ENCODE data around the gene VAMP5. TPM values are rescaled to one million over a fixed set of nuclear protein-coding genes. Genes with fewer than 3 reads are reported as not detected.

The VAMP5 gene
- total RNA-seq, 1 donor from 2014 or later = 296 TPM

DNA sequence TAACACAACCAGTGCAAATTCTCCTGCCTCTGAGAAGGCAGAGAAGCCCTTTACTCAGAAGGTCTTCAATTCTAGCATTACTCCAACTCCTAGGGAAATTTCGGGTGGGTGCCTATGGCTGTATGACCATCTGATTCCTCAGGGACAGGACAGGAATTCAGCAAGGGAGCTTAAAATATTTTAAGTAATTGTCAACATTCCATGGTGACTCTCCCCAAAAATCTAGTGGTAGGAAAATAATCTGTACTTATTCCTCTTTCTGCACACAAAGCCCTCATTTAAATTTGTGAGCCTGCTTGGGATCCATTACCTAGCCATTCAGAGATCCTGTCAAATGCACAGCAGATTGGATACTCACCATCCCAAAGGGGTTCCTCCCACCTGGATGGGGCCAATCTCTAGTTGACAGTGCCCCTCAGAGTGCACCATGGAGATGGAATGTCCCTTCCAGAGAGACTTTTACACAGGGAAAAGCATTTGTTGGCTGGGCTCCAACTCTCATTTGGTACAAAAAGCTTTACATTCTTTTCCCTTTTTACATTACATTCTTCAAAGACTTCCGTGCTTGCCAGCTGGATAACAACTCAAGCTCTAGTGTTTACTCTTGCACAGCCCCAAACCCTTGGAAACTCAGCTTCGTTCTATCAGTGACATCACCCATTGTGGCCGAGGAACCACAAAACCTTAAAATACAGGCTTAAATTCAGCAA is 21.3 kb downstream of the VAMP5 start:
- H3K4me3 Mint-ChIP-seq (ENCODE audit: unreplicated experiment) = peak overlapping the region; percentile 22
- H3K4me1 Mint-ChIP-seq (ENCODE audit: unreplicated experiment) = peaks cover 30% of the 10 kb centered on the region
- TF ChIP-seq, protein P1, sequence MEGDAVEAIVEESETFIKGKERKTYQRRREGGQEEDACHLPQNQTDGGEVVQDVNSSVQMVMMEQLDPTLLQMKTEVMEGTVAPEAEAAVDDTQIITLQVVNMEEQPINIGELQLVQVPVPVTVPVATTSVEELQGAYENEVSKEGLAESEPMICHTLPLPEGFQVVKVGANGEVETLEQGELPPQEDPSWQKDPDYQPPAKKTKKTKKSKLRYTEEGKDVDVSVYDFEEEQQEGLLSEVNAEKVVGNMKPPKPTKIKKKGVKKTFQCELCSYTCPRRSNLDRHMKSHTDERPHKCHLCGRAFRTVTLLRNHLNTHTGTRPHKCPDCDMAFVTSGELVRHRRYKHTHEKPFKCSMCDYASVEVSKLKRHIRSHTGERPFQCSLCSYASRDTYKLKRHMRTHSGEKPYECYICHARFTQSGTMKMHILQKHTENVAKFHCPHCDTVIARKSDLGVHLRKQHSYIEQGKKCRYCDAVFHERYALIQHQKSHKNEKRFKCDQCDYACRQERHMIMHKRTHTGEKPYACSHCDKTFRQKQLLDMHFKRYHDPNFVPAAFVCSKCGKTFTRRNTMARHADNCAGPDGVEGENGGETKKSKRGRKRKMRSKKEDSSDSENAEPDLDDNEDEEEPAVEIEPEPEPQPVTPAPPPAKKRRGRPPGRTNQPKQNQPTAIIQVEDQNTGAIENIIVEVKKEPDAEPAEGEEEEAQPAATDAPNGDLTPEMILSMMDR (IDR thresholded peaks at IDR 0.05; ENCODE audit: unreplicated experiment) = no peak
- H3K27me3 Mint-ChIP-seq (ENCODE audit: unreplicated experiment) = peaks cover 12% of the 10 kb centered on the region
- no peak overlapping the region for H3K27ac Mint-ChIP-seq (ENCODE audit: unreplicated experiment)
- no peaks in the 10 kb centered on the region for H3K9me3 Mint-ChIP-seq (ENCODE audit: unreplicated experiment)
- DNase-seq (ENCODE audit: low spot score) = no peak
- H3K36me3 Mint-ChIP-seq (ENCODE audit: low read depth, unreplicated experiment) = peaks cover 19% of the 10 kb centered on the region

DNA sequence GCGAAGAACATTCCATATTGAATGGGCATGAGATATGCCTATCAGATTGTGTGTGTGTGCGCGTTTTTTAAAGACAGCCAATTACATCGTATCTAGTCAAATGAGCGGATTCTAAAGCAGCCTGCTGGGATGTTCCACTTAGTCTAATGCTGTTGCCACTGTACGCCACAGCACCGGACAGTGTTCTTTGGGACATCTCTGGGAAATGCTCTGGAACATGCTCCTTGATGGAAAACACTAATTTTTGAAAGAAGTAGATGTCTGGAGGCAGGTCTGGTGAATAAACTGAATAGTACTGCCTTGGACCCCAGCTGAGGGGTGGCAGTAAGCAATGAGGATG is 21.9 kb downstream of the VAMP5 start:
- DNase-seq (ENCODE audit: low spot score) = no peak
- peak overlapping the region; percentile 22 for H3K4me3 Mint-ChIP-seq (ENCODE audit: unreplicated experiment)
- H3K4me1 Mint-ChIP-seq (ENCODE audit: unreplicated experiment) = peaks cover 30% of the 10 kb centered on the region
- H3K27ac Mint-ChIP-seq (ENCODE audit: unreplicated experiment) = no peak overlapping the region
- peaks cover 12% of the 10 kb centered on the region for H3K27me3 Mint-ChIP-seq (ENCODE audit: unreplicated experiment)
- H3K9me3 Mint-ChIP-seq (ENCODE audit: unreplicated experiment) = no peaks in the 10 kb centered on the region
- peaks cover 17% of the 10 kb centered on the region for H3K36me3 Mint-ChIP-seq (ENCODE audit: low read depth, unreplicated experiment)
- TF ChIP-seq, protein P1 (IDR thresholded peaks at IDR 0.05; ENCODE audit: unreplicated experiment) = no peak

DNA sequence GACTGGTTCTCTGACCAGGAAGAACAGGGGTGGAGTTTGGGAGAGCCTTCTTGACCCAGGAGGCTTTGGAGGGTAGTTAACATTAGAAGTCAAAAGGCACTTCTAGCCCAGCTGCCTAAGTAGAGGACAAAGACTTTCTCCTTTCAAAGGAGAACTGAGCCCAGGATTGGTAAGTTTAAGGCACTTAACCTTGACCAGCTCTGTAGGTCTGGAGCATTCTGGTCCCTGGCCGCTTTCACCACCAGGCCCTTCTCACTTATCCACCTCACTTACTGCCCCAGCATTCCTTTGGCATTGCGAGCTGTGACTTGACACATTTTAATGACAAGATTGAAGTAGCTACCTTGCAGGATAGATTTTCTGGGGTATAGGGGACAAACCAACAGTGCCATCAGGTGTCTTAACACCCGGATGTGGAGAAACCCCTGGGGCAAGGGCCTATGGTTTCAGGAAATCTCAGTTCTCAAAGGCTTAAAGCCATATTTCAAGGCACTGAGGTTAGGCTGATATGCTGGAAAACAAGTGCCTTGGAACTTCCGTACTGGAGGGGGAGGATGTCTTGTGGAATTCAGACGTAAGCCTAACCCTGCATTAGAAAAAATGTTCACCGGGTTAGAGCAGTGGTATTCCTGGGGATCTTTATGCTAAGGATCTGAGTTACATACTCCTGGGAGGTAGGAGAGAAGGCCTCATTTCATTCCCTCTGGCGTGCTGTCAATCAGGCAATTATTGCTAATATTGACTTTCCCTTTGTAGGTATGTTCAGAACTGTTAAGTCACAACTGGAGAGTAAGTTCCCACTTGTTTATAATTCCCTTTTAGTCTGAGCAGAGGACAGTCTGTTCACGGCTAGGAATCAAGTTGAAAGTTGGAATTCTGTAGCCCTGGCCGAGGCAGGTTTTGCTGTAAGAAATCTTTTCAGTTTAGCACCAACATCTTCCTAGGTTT is 23.3 kb downstream of the VAMP5 start:
- Mint-ChIP-seq H3K36me3 (ENCODE audit: low read depth, unreplicated experiment) (peaks cover 20% of the 10 kb centered on the region), H3K27me3 (ENCODE audit: unreplicated experiment) (peaks cover 12% of the 10 kb centered on the region), H3K9me3 (ENCODE audit: unreplicated experiment) (no peaks in the 10 kb centered on the region), H3K4me1 (ENCODE audit: unreplicated experiment) (peaks cover 30% of the 10 kb centered on the region), H3K4me3 (ENCODE audit: unreplicated experiment) (peak overlapping the region; percentile 56), H3K27ac (ENCODE audit: unreplicated experiment) (peak overlapping the region; percentile 7)
- DNase-seq (ENCODE audit: low spot score) = no peak
- TF ChIP-seq, protein P1 (IDR thresholded peaks at IDR 0.05; ENCODE audit: unreplicated experiment) = no peak

DNA sequence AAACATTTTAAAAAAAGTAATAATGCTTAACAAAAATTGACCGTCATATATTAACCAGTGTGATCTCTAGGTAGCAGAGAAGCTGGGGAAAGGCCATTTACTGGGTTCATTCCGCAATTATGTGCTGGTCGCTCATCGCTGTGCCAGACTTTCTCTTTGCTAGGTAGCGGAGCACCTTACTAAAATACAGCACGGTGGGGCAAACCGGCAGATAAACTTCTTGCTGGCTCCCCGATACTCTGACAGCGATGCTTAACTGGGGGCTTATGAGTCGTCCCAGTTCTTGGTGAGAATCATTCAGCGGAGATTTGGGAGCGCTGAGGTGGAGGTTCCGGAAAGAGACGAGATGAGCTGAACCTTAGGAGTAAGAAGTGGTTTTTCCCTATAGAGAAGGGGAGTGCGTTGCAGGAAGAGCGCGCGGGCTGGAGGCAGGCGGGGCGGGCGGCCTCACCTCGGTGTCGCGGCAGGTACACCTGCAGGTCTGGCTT is 27.0 kb downstream of the VAMP5 start:
- no peaks in the 10 kb centered on the region for H3K9me3 Mint-ChIP-seq (ENCODE audit: unreplicated experiment)
- H3K36me3 Mint-ChIP-seq (ENCODE audit: low read depth, unreplicated experiment) = peaks cover 15% of the 10 kb centered on the region
- peaks cover 10% of the 10 kb centered on the region for H3K27me3 Mint-ChIP-seq (ENCODE audit: unreplicated experiment)
- no peak for DNase-seq (ENCODE audit: low spot score)
- peak overlapping the region; percentile 98 for H3K27ac Mint-ChIP-seq (ENCODE audit: unreplicated experiment)
- peaks cover 14% of the 10 kb centered on the region for H3K4me1 Mint-ChIP-seq (ENCODE audit: unreplicated experiment)
- TF ChIP-seq, protein P1 (IDR thresholded peaks at IDR 0.05; ENCODE audit: unreplicated experiment) = no peak
- H3K4me3 Mint-ChIP-seq (ENCODE audit: unreplicated experiment) = peak overlapping the region; percentile 100

Data from endothelial cell (in vitro differentiated cells).